Prostate gland (tissue), 2 donors: Measurements from ENCODE around the gene MYL7.

Source experiments
- CTCF ChIP-seq, 4 experiments: fragments of 200-600 bp in 2 of 4; fragments of 450-650 bp in 2 of 4; sonication (generic) in 2 of 4; IDR thresholded peaks; 1 replicate in 3 of 4; 2 replicates in 1 of 4; pipeline ENCODE4 v1.5.1; 2016 to 2019; ENCODE audit warnings: antibody characterized with exemption in 4 of 4, mild to moderate bottlenecking in 2 of 4, moderate library complexity in 2 of 4
- POLR2AphosphoS5 ChIP-seq: sonication (generic); formaldehyde crosslinking; IDR thresholded peaks from one replicate; pipeline ENCODE4 v1.6.1; 2017; ENCODE audit warnings: antibody characterized with exemption

- no peak for TF ChIP-seq POLR2AphosphoS5
- TF ChIP-seq CTCF (IDR thresholded peaks at IDR 0.05) = no peak
Observed at GRCh38 chr7:44153948-44154335, 12.8 kb upstream of the MYL7 start.
